HFF-Myc (cell line): ENCODE measurements around the gene RASL11A.
"Not testable (repeated sequence)": the region's sequence is repeated elsewhere in the genome, so short reads cannot be mapped to it uniquely, and the experiment has no call there.

Experiments
- DNase-seq: peaks from one replicate; pipeline ENCODE4 v3.0.0-alpha.2; 2011; ENCODE audit warnings: low read depth; ENCODE audit errors: extremely low read depth
- H3K4me3 ChIP-seq: replicated peaks from 2 replicates; pipeline ENCODE4 v1.5.1; 2011; ENCODE audit warnings: low read depth, mild to moderate bottlenecking, control low read depth, low read length
- CTCF ChIP-seq: IDR thresholded peaks from 2 replicates; pipeline ENCODE4 v1.5.1; 2012; ENCODE audit warnings: mild to moderate bottlenecking, low read depth, low read length, control low read depth; ENCODE audit errors: missing control alignments

The RASL11A gene

GRCh38 chr13:27298849-27299248 is 28.2 kb downstream of the RASL11A start:
- no peak for DNase-seq
- no peak for TF ChIP-seq CTCF
- H3K4me3 ChIP-seq: no peak overlapping the region

GRCh38 chr13:27300406-27300805 is 29.8 kb downstream of the RASL11A start:
- not testable (repeated sequence) for DNase-seq, H3K4me3 ChIP-seq

- H3K4me3 ChIP-seq: no peak overlapping the region
- DNase-seq: no peak
- no peak for TF ChIP-seq CTCF
Measured at GRCh38 chr13:27300941-27301586, 30.4 kb downstream of the RASL11A start.

GRCh38 chr13:27302643-27303262 is 32.1 kb downstream of the RASL11A start:
- DNase-seq: no peak
- no peak for TF ChIP-seq CTCF
- no peak overlapping the region for H3K4me3 ChIP-seq

GRCh38 chr13:27304099-27304498 is 33.5 kb downstream of the RASL11A start:
- no peak for DNase-seq
- no peak overlapping the region for H3K4me3 ChIP-seq
- no peak for TF ChIP-seq CTCF

GRCh38 chr13:27304611-27305010 is 34.0 kb downstream of the RASL11A start:
- TF ChIP-seq CTCF: no peak
- no peak for DNase-seq
- no peak overlapping the region for H3K4me3 ChIP-seq

- TF ChIP-seq CTCF: no peak
- H3K4me3 ChIP-seq: no peak overlapping the region
- DNase-seq: no peak
Measured at GRCh38 chr13:27306364-27306763, 35.7 kb downstream of the RASL11A start.
